Retinal pigment epithelial cell (primary cell): ENCODE measurements around the gene F8.

Source experiments
- DNase-seq: peaks from one replicate; pipeline ENCODE4 v3.0.0-alpha.2; 2010; ENCODE audit warnings: low read depth
- H3K4me3 ChIP-seq: 2 replicates; pipeline ENCODE4 v1.5.1; 2011; ENCODE audit warnings: mild to moderate bottlenecking, low read length, control low read depth, moderate library complexity
- CTCF ChIP-seq: conservative IDR thresholded peaks from 2 replicates; pipeline ENCODE4 v1.5.1; 2011; ENCODE audit warnings: low read depth, low read length, control low read depth, inconsistent platforms

F8 gene

GRCh38 chrX:154840856-154841255 lies 181.7 kb downstream of the F8 start:
- DNase-seq = no peak
- TF ChIP-seq CTCF = peak; percentile 45

GRCh38 chrX:154836163-154836562 lies 186.4 kb downstream of the F8 start:
- H3K4me3 ChIP-seq = no peak overlapping the region
- TF ChIP-seq CTCF = no peak
- DNase-seq = no peak

More at GRCh38 chrX:154840856-154841255, 181.7 kb downstream of the F8 start:
- no peak overlapping the region for H3K4me3 ChIP-seq

- DNase-seq = no peak
- no peak within 1 kb of the TSS for H3K4me3 ChIP-seq
- TF ChIP-seq CTCF = no peak
Observed at GRCh38 chrX:154834562-154834961, 188.0 kb downstream of the F8 start, which contains the start of gene SMIM9. Gene SMIM9, minus strand, starts transcription at chrX:154834662. Its CDS starts 3,806 bp downstream, at chrX:154830856.

- TF ChIP-seq CTCF = no peak
Observed at GRCh38 chrX:154833746-154834274, 188.7 kb downstream of the F8 start.

GRCh38 chrX:154829926-154830442 lies 192.5 kb downstream of the F8 start:
- H3K4me3 ChIP-seq = no peak overlapping the region
- DNase-seq = no peak
- TF ChIP-seq CTCF = no peak

More at GRCh38 chrX:154833746-154834274, 188.7 kb downstream of the F8 start:
- H3K4me3 ChIP-seq = no peak overlapping the region
- no peak for DNase-seq

- no peak overlapping the region for H3K4me3 ChIP-seq
- no peak for TF ChIP-seq CTCF
- DNase-seq = no peak
Observed at GRCh38 chrX:154829134-154829533, 193.4 kb downstream of the F8 start.

- no peak for DNase-seq
- TF ChIP-seq CTCF = no peak
- H3K4me3 ChIP-seq = no peak overlapping the region
Observed at GRCh38 chrX:154828016-154828408, 194.5 kb downstream of the F8 start.
